ENCODE data around the gene RAB40AL.

Gene RAB40AL

GRCh38 chrX:102934624-102935023, 2.4 kb upstream of the RAB40AL start:
- TF ChIP-seq CTCF (conservative IDR thresholded peaks at IDR 0.05; ENCODE audit: low read length) (peak; percentile 70), EZH2phosphoT487 (IDR thresholded peaks at IDR 0.05; ENCODE audit: borderline replicate concordance) (no peak)

GRCh38 chrX:102950908-102951866, 14.1 kb downstream of the RAB40AL start:
- H3K4me2 ChIP-seq (ENCODE audit: low read depth, low read length, poor library complexity, severe bottlenecking), result peak overlapping the region; percentile 84
- no peaks in the 10 kb centered on the region for H3K4me1 ChIP-seq (ENCODE audit: insufficient read depth, low read length, poor library complexity, severe bottlenecking)
- peak overlapping the region; percentile 74 for H3K4me3 ChIP-seq (ENCODE audit: low read length, poor library complexity, severe bottlenecking)
- H3K9me2 ChIP-seq (replicated peaks; ENCODE audit: low read depth, low read length), result no peaks in the 10 kb centered on the region
- no peaks in the 10 kb centered on the region for H3K79me2 ChIP-seq (ENCODE audit: insufficient read depth, low read length)
- no peaks in the 10 kb centered on the region for H4K20me1 ChIP-seq (ENCODE audit: insufficient read depth, low read length, poor library complexity, severe bottlenecking)
- TF ChIP-seq CTCF (conservative IDR thresholded peaks at IDR 0.05; ENCODE audit: low read length), result peak; percentile 65
- TF ChIP-seq EZH2phosphoT487 (IDR thresholded peaks at IDR 0.05; ENCODE audit: borderline replicate concordance), result no peak
- no peaks in the 10 kb centered on the region for H3F3A ChIP-seq (ENCODE audit: low read depth)
- H3K9ac ChIP-seq (ENCODE audit: low read depth, low read length, poor library complexity, severe bottlenecking), result no peak overlapping the region
- no peaks in the 10 kb centered on the region for H3K9me3 ChIP-seq (ENCODE audit: insufficient read depth, low read depth, low read length)
- H3K27me3 ChIP-seq (ENCODE audit: insufficient read depth, low read length, poor library complexity, severe bottlenecking), result no peaks in the 10 kb centered on the region
- no peaks in the 10 kb centered on the region for H3K36me3 ChIP-seq (ENCODE audit: insufficient read depth, low read length)
- peak overlapping the region; percentile 67 for H2AFZ ChIP-seq (ENCODE audit: low read length)

More at GRCh38 chrX:102934624-102935023, 2.4 kb upstream of the RAB40AL start:
- Histone ChIP-seq H3K79me2 (ENCODE audit: insufficient read depth, low read length) (no peaks in the 10 kb centered on the region), H3K9me2 (replicated peaks; ENCODE audit: low read depth, low read length) (no peaks in the 10 kb centered on the region), H3K9me3 (ENCODE audit: insufficient read depth, low read depth, low read length) (no peaks in the 10 kb centered on the region), H3K4me1 (ENCODE audit: insufficient read depth, low read length, poor library complexity, severe bottlenecking) (no peaks in the 10 kb centered on the region), H3K27me3 (ENCODE audit: insufficient read depth, low read length, poor library complexity, severe bottlenecking) (no peaks in the 10 kb centered on the region), H3K4me3 (ENCODE audit: low read length, poor library complexity, severe bottlenecking) (no peak overlapping the region), H2AFZ (ENCODE audit: low read length) (no peak overlapping the region), H3K36me3 (ENCODE audit: insufficient read depth, low read length) (no peaks in the 10 kb centered on the region), H3K4me2 (ENCODE audit: low read depth, low read length, poor library complexity, severe bottlenecking) (no peak overlapping the region), H3K9ac (ENCODE audit: low read depth, low read length, poor library complexity, severe bottlenecking) (no peak overlapping the region), H4K20me1 (ENCODE audit: insufficient read depth, low read length, poor library complexity, severe bottlenecking) (no peaks in the 10 kb centered on the region), H3F3A (ENCODE audit: low read depth) (no peaks in the 10 kb centered on the region)

GRCh38 chrX:102957751-102958150, 20.7 kb downstream of the RAB40AL start:
- no peak for TF ChIP-seq EZH2phosphoT487 (IDR thresholded peaks at IDR 0.05; ENCODE audit: borderline replicate concordance)
- TF ChIP-seq CTCF (conservative IDR thresholded peaks at IDR 0.05; ENCODE audit: low read length), result no peak
- no peaks in the 10 kb centered on the region for H3F3A ChIP-seq (ENCODE audit: low read depth)

More at GRCh38 chrX:102957751-102958150, 20.7 kb downstream of the RAB40AL start:
- H3K4me3 ChIP-seq (ENCODE audit: low read length, poor library complexity, severe bottlenecking), result no peak overlapping the region
- H3K36me3 ChIP-seq (ENCODE audit: insufficient read depth, low read length), result no peaks in the 10 kb centered on the region
- H2AFZ ChIP-seq (ENCODE audit: low read length), result no peak overlapping the region
- no peaks in the 10 kb centered on the region for H4K20me1 ChIP-seq (ENCODE audit: insufficient read depth, low read length, poor library complexity, severe bottlenecking)
- H3K9ac ChIP-seq (ENCODE audit: low read depth, low read length, poor library complexity, severe bottlenecking), result no peak overlapping the region
- H3K9me3 ChIP-seq (ENCODE audit: insufficient read depth, low read depth, low read length), result no peaks in the 10 kb centered on the region
- no peaks in the 10 kb centered on the region for H3K9me2 ChIP-seq (replicated peaks; ENCODE audit: low read depth, low read length)
- no peaks in the 10 kb centered on the region for H3K27me3 ChIP-seq (ENCODE audit: insufficient read depth, low read length, poor library complexity, severe bottlenecking)
- no peak overlapping the region for H3K4me2 ChIP-seq (ENCODE audit: low read depth, low read length, poor library complexity, severe bottlenecking)
- H3K4me1 ChIP-seq (ENCODE audit: insufficient read depth, low read length, poor library complexity, severe bottlenecking), result peaks cover 22% of the 10 kb centered on the region
- H3K79me2 ChIP-seq (ENCODE audit: insufficient read depth, low read length), result no peaks in the 10 kb centered on the region

Measured in Loucy (cell line).